Astrocyte (in vitro differentiated cells and primary cell): Measurements from ENCODE around the gene EID2B.

Source experiments
- EZH2 ChIP-seq: IDR thresholded peaks from 2 replicates; pipeline ENCODE4 v1.6.1; 2012; ENCODE audit warnings: mild to moderate bottlenecking, low read length, inconsistent platforms; ENCODE audit not compliant: insufficient read depth
- TF ChIP-seq, protein P1 (sequence below): IDR thresholded peaks from 2 replicates; pipeline ENCODE4 v1.5.1; 2011; ENCODE audit warnings: low read depth, mild to moderate bottlenecking, inconsistent platforms, low read length, moderate library complexity; ENCODE audit not compliant: insufficient read depth

DNA sequence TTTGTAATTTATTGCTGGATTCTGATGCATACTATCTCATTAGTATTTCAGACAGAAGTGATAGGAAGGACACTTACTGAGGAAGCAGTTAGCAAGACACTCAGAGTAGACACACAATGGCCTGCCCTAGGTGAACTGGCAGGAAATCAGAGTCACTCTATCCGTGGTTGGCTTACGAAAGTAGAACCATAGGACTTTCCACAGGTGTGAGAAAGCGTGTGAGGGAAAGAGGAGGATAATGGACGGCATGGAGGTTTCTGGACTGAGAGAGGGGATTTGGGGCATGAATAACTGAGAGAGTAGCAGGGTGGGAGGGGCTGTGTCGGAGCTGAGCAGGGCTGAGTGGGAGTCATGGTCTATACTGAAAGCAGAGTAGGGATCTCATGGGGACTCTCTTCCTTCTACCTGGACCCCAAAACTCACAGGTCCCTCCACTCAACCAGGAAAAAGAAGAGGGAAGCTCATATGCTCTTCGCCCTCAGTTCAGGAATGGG, 26.0 kb upstream of the EID2B start:
- TF ChIP-seq, protein P1, sequence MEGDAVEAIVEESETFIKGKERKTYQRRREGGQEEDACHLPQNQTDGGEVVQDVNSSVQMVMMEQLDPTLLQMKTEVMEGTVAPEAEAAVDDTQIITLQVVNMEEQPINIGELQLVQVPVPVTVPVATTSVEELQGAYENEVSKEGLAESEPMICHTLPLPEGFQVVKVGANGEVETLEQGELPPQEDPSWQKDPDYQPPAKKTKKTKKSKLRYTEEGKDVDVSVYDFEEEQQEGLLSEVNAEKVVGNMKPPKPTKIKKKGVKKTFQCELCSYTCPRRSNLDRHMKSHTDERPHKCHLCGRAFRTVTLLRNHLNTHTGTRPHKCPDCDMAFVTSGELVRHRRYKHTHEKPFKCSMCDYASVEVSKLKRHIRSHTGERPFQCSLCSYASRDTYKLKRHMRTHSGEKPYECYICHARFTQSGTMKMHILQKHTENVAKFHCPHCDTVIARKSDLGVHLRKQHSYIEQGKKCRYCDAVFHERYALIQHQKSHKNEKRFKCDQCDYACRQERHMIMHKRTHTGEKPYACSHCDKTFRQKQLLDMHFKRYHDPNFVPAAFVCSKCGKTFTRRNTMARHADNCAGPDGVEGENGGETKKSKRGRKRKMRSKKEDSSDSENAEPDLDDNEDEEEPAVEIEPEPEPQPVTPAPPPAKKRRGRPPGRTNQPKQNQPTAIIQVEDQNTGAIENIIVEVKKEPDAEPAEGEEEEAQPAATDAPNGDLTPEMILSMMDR, result no peak
- no peak for TF ChIP-seq EZH2
